Left cardiac atrium (tissue), 4 donors: Measurements from ENCODE around the gene CYB561D2. TPM values are rescaled to one million over a fixed set of nuclear protein-coding genes. Genes with fewer than 3 reads are reported as not detected.

Experiments
- ATAC-seq, 2 donors: fragments of 200-7000 bp; cut with Tn5 transposase; one replicate each; pipeline ENCODE4 v1.9.1; 2020; ENCODE audit warnings: mild to moderate bottlenecking in 2 of 2, moderate library complexity in 2 of 2
- DNase-seq: peaks from one replicate; pipeline ENCODE4 v3.0.0-alpha.2; 2020
- intact Hi-C, 2 donors: fragments of 100-400 bp; cut with DNase I; formaldehyde crosslinking; loops; one replicate each; pipeline versions ENCODE4 v1.14.1 to v1.15.1; 2022 to 2023
- total RNA-seq, 2 donors: library from RNA; stranded (reverse); fragmentation: NEBNext Ultra II Directional; extraction: Animal tissue kit (Norgen Biotek cat#: 25700); gene quantifications; one replicate each; pipeline ENCODE4 v1.2.1, GENCODE V29; 2021
- donor health status: DM: no; HTN: yes; CAD: no.
- donor health status: DM: no; HTN: yes; CAD: no; lungs with severe emphysema.
- donor health status: DM: yes; HTN: yes; CAD: no.
- donor health status: Dilated cardiomyopathy.

CYB561D2 gene
- total RNA-seq, 2 donors from 2014 or later = 7.6 to 9.2 TPM

- peak; percentile 88 for DNase-seq
- ATAC-seq = peak; percentile 4 to 12
- intact Hi-C loops = loop anchor here in 1 of 2 donors (10.0 kb wide), 1 partner anchor 88 kb away; the partner anchor contains the start of gene GNAI2
Measured at GRCh38 chr3:50322386-50323091, 28.1 kb upstream of the CYB561D2 start, which contains the start of gene HYAL2. Gene HYAL2, minus strand, starts transcription at chr3:50322745. Its CDS starts 2,256 bp downstream, at chr3:50320489.

DNA sequence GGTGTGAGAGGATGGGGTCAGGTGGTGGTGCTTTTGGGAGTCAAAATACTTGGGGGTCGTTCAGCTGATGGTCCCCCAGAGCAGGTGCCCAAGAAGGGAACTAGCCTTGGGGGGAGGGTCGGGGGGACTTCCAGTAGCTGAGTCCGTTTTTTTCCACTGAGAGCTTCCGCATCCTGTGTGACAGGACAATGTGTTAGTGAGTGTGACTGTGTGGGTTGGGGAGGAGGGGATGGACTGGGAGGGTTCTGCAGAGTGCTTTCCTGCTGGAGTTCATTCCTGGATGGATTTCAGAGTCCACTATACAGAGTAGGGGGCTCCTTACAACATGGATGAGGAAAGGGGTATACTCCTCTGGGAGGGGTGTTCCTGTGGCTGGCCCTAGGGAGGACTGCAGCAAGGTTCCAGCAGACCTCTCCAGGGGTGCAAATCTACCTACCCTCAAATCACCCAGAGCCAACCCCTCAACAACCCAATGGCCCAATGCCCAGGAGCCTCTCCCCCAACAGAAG is 27.5 kb upstream of the CYB561D2 start:
- intact Hi-C loops = loop anchor here in 1 of 2 donors (10.0 kb wide), 1 partner anchor 88 kb away; the partner anchor contains the start of gene GNAI2
- ATAC-seq (peak in 1 of 2 donors; percentile 1), DNase-seq (peak; percentile 66)

GRCh38 chr3:50323614-50324199 is 27.0 kb upstream of the CYB561D2 start:
- intact Hi-C loops = loop anchor here in 1 of 2 donors (10.0 kb wide), 1 partner anchor 89 kb away; the partner anchor contains the start of gene GNAI2
- DNase-seq (peak; percentile 85), ATAC-seq (peak in 1 of 2 donors; percentile 12)

GRCh38 chr3:50324351-50325112 is 26.1 kb upstream of the CYB561D2 start:
- intact Hi-C loops = loop anchor here in 1 of 2 donors (5.0 to 10.0 kb wide), 2 partner anchors 52 to 90 kb away; partner anchors contain the start of gene GNAI2
- peak; percentile 86 for DNase-seq
- peak in 1 of 2 donors; percentile 10 for ATAC-seq

DNA sequence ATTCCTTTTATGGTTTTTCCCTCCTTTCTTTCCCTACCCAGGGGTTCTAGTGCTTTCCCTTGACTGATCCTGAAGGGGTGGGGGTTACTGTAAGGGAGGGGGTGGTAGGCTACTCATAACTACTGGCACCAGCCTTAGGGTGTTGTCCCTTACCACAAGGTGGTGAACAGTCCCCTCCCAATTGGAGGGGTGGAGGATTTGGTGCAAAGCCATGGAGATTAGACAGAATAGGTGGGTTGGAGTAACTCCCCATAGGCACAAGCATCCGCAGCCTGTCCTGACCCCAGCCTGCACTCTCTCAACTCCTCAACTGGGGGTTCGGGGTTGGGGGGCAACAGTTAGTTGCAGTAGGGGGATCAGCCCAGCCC is 25.6 kb upstream of the CYB561D2 start:
- intact Hi-C loops = loop anchor here in 1 of 2 donors (5.0 to 10.0 kb wide), 2 partner anchors 53 to 90 kb away; partner anchors contain the start of gene GNAI2
- ATAC-seq = no peak
- no peak for DNase-seq

- ATAC-seq (no peak), DNase-seq (no peak)
- intact Hi-C loops = loop anchor here in 1 of 2 donors (5.0 to 10.0 kb wide), 2 partner anchors 53 to 91 kb away; partner anchors contain the start of gene GNAI2
Measured at GRCh38 chr3:50325497-50326181, 25.0 kb upstream of the CYB561D2 start.

DNA sequence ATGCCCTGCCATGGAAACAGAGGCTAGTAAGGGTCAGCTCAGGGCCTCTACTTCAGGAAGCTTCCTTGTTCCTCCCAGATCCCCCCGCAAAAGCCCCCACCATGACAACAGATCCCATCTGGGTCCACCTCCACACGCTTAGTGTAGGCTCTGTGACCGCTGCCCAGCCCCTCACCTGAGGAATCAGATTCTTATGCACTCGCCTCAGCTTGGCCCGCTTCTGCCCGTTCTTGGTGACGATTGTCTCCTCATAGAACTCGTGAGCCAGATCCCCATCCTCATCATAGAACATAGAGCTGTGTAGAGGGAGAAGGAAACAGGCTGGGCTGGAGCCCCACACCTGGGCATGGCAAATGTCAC is 24.5 kb upstream of the CYB561D2 start:
- DNase-seq = no peak
- no peak for ATAC-seq
- intact Hi-C loops = loop anchor here in 1 of 2 donors (5.0 to 10.0 kb wide), 2 partner anchors 54 to 91 kb away; partner anchors contain the start of gene GNAI2

DNA sequence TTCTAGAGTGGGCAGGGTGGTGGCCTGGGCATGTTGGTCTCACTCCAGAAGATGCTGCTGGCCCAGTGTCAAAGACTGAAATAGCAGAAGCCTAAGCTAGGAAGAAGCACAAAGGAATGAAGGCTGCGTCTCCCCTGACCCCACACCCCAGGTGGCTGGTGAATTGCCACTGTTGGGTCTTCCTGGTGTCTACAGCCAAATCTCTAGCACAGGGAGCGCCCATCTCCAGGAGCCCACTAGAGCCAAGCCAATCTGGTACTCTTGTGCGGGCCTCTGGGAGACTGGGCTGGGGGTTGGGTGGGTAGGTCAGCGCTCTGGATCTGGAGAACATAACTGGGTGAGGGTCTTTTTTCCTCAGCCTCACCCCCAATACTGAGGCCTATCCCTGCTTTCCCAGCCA is 23.5 kb upstream of the CYB561D2 start:
- intact Hi-C loops = loop anchor here in 1 of 2 donors (5.0 to 10.0 kb wide), 2 partner anchors 55 to 92 kb away; partner anchors contain the start of gene GNAI2
- no peak for DNase-seq
- ATAC-seq = no peak

GRCh38 chr3:50327943-50328691 is 22.5 kb upstream of the CYB561D2 start, which contains the start of gene TUSC2:
Gene TUSC2, minus strand, starts transcription at chr3:50328223. Its CDS starts 124 bp downstream, at chr3:50328099.
- ATAC-seq (peak; percentile 84 to 93), DNase-seq (peak; percentile 98)
- intact Hi-C loops = loop anchor here in 1 of 2 donors (5.0 to 10.0 kb wide), 2 partner anchors 56 to 93 kb away; partner anchors contain the start of gene GNAI2

- intact Hi-C loops = no loop called here
- ATAC-seq (no peak), DNase-seq (no peak)
Measured at GRCh38 chr3:50330330-50330729, 20.3 kb upstream of the CYB561D2 start.

GRCh38 chr3:50331364-50331907 is 19.2 kb upstream of the CYB561D2 start:
- DNase-seq = no peak
- intact Hi-C loops = no loop called here
- no peak for ATAC-seq

DNA sequence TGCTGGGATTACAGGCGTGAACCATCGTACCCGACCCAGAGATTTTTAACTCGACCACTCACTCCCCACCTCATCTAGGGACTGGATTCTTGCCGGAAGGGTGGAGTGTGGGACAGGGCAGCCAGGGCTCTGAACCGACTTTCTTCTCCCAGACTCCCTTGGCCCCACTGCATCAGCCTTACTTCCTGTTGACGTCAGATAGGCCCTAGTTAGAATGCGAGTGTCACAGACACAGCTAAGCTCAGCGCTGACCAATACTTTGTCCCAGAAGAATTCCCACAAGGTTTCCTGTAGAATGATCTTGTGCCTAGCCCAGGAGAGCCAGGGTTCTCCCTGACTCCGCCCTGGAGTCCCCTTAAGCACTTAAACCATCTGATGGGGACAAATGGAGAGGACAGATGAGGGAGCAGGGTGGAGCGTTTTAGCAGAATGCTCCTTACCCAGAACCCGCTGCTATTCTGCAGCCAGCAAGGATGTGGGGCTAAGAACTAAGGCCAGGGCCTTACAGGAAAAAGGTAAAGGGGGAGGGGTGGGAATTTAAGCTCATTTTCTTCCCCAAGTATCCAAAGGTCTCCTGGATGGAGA is 16.8 kb upstream of the CYB561D2 start:
- intact Hi-C loops = no loop called here
- ATAC-seq = peak in 1 of 2 donors; percentile 12
- peak; percentile 80 for DNase-seq

- ATAC-seq (no peak), DNase-seq (no peak)
- intact Hi-C loops = no loop called here
Measured at GRCh38 chr3:50334339-50335075, 16.2 kb upstream of the CYB561D2 start.

DNA sequence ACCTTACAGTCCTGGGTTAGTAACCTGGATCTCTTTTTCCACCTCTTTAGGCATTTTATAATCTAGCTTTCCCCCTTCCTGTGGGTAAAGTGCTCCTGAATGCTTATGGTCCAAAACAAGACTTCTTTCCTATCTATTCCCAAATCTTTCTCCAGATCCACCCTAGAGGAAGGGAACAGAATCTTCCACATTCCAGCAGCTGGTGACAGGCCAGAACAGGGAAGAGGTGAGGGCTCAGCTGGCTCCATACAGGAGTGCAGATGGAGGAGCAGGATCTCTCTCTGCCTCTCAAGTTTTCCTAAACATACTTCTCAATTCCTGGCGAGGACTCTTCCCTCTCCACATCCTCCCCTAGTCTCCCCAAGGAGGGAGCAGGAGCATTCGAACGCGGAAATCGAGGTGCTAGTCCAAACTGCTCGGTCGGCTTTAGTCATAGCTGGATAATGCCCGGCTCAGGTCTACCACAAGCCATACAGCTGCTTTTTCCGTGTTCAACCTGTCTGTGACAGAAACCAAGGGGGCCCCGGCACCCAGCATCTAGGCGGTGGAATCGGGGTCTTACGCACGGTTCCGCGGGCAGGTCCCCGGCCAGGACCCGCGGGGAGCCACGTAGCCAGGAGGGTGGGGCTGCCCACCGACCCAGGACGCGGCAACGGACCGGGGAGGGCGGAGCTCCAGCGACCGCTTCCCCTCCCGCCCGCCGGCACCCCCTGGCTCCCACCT is 14.0 kb upstream of the CYB561D2 start:
- intact Hi-C loops = no loop called here
- DNase-seq (no peak), ATAC-seq (peak in 1 of 2 donors; percentile 35)

DNA sequence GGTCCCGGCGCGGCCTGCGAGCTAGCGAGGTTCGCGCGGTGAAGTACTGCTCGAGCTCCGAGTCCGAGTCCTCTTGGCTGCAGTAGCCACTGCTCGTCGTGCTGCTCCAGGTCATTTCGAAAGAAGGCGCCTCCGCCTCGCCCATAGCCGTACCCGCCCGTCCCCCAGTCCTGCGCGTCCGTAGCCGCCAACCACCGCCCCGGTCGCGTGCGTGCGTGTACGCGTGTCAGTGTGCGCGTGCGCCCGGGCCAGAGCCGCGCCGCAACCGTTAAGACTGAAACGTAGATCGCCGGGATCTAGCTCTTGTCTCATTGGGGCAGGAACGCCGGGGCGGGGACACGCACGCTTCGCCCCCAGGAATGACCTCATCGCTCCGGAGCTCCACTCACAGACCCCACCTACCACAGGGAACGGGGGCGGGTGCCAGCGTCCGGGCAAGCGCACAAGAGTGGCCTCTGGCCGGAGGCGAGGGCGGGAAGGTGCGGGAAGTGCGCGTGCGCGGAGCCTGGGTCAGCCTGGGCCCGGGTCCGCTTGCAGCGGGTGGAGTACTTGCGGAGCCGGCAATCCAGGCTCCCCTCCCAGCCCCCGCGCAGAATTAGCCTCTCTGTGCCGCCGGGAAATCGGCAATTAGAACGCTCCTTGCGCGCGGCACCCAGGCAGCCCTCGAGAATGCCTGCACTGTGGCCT is 13.3 kb upstream of the CYB561D2 start:
- intact Hi-C loops = no loop called here
- peak; percentile 100 for DNase-seq
- ATAC-seq = peak; percentile 88 to 89
